Skin epidermis (tissue), 12 donors: ENCODE results near the gene PRKD1.
"Not testable (repeated sequence)": the region's sequence is repeated elsewhere in the genome, so short reads cannot be mapped to it uniquely, and the experiment has no call there.

Experiments
- H3K27ac ChIP-seq, 21 experiments: fragments of 200-600 bp; sonication (generic) in 11 of 21; one replicate each; pipeline ENCODE4 v1.5.0; 2020; ENCODE audit warnings: mild to moderate bottlenecking in 3 of 21, inconsistent platforms in 2 of 21, moderate library complexity in 2 of 21
- H3K4me3 ChIP-seq, 7 experiments: fragments of 200-600 bp; sonication (generic) in 2 of 7; one replicate each; pipeline ENCODE4 v1.5.0; 2020; ENCODE audit warnings: inconsistent platforms in 2 of 7, mild to moderate bottlenecking in 2 of 7, moderate library complexity in 1 of 7

The PRKD1 gene

DNA sequence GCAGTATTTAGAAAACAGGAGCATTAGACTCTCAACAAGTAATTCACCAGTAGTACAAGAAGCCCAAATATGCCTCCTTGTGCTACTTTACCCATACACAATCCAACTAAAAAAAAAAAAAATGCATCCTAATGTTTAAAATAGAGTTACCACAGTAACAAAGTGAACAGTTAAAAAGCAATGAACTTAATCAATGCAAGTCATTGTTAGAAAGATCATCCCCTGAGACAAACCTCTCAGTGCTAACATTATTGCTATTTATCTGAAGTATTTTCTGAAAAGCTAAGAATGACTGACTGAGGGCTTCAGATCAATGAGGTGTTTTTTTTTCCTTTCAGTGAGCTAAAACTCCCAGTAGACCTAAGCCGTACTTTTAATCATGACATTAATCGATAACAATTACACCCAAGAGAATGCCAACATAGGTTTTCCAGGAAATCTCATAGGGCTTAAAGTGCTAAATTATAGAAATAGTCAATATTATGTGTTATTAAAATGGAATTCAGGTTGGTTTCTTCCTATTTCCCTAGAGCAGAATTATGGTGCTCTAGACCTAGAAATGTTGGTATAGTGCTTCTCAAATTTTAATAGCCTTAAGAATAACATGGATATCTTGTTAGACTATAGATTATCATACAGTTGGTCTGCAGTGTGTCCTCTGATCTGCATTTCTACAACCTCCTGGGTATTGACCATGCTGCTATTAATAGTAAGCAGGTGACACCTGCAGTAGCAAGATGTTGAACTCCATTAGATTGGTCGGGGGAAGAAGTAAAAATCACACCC is 123.0 kb downstream of the PRKD1 start:
- no peak overlapping the region for H3K4me3 ChIP-seq
- no peak overlapping the region for H3K27ac ChIP-seq

DNA sequence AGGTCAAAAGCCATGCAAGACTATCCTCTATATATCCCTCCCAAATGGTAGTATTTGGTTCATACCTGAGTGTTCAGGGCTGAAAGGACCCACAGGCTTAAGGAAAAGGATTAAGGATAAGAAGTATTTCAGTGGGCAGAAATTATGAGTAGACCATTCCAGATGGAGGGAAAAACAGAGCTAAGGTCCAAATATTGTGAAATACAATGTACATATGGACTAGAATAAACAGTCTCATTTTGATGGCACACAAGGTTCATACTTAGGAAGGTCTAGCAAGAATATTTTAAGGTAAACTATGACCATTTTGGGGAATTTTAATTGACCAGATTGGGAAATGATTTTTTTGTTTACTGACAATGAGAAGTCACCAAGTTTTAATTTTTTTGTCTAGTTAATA is 124.6 kb downstream of the PRKD1 start:
- Histone ChIP-seq H3K4me3 (no peak overlapping the region), H3K27ac (no peak overlapping the region)

DNA sequence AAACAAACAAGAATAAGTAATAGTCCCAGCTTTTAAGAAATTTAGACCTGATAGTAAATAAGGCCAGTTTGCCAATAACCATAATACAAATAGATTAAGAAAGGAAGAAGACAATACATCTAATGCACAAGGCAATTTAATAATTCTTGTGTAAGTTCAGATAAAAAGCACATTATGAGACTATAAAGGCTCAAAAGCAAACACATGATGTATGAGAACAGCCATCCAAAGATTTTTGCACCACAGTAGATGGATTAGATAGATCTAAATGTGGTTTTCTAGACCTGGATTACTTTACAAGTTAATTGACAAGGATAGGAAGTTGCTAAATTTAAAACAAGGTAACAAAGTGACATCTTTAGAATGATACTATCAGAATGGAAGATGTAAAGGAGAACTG is 125.4 kb downstream of the PRKD1 start:
- no peak overlapping the region for H3K4me3 ChIP-seq
- no peak overlapping the region for H3K27ac ChIP-seq

DNA sequence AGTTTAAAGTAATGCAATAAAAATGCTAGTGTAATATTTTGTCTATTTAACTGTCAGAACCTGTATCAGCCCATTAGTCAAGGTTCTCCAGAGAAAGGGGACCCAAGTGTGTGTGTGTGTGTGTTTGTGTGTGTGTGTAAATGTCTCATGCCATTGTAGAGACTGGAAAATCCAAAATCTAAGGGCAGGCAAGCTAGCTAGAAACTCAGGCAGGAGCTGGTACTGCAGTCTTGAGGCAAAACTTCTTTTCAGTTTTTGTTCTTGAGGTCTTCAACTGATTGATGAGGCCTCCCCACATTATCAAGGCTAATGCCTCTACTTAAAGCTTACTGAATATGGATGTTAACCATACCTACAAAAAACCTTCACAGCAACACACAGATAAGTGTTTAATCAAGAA is 126.7 kb downstream of the PRKD1 start:
- Histone ChIP-seq H3K4me3 (no peak overlapping the region), H3K27ac (no peak overlapping the region)

DNA sequence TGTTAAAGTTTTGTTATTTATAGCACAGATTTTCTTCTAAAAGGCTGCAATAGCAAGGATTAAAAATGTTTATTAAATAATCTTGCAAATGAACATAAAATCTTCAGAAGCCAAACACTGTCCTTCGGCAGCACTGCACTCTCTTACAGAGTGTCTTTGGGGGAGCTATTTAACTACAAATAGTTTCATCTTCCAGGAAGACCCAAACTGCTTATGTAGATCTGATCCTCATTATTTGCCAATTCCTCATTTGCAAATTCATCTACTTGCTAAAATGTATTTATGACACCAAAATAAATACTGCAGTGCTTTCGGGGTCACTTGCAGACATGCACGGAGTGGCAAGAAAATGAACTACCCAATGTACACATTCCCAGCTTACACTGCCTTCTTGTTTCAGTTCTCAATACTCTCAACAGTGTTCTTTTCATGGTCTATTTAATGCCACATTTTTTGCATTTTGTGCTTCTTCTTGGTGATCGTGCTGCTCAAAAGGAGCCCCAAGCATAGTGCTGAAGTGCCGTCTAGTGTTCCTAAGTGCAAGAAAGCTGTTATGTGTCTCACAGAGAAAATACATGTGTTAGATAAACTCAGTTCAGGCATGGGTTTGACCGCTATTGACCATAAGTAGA is 128.1 kb downstream of the PRKD1 start:
- H3K27ac ChIP-seq: no peak overlapping the region
- no peak overlapping the region for H3K4me3 ChIP-seq

DNA sequence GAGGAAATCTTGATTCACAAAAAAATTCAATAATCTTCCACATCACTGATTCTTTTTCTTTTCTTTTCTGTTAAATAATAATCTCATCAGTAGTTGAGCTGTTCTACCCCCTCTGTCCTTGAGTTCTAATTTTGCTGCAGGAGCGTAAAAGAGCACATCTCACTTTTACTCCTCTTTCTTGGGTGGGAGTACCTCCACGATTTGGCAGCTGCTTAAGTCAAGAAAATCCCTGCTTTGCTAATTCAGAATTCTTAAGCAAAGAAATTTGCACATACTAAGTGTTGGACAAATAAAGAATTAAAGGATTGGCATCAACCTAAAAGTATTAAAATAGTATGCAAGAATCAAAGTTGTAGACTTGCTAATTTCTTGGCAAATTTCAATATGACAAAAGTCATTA is 128.8 kb downstream of the PRKD1 start:
- no peak overlapping the region for H3K4me3 ChIP-seq
- H3K27ac ChIP-seq: no peak overlapping the region

DNA sequence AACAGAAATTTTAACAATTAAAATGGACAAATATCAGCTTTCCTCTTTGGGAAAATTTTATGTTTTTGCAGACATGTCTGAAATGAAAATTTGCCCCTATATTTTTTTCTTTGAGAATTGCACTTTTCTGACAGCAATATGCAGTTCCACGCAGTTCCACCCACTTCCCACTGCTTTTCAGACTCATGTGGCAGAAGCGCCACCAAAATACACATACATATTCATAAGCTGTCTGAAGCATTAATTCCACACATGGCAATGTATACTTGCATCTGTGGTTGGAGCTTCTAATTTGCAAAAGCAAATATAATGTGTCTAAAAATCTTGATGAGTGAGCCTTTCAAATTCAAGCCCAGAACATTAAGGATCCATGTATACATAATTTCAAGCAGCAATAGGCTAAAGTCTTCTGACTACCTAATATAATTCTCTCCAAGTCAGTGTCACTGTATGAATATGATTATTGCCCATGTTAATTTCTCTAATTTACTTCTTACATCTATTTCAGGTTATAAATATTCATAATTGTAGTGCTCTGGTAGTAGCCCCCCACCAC is 129.5 kb downstream of the PRKD1 start:
- H3K4me3 ChIP-seq: no peak overlapping the region
- no peak overlapping the region for H3K27ac ChIP-seq

DNA sequence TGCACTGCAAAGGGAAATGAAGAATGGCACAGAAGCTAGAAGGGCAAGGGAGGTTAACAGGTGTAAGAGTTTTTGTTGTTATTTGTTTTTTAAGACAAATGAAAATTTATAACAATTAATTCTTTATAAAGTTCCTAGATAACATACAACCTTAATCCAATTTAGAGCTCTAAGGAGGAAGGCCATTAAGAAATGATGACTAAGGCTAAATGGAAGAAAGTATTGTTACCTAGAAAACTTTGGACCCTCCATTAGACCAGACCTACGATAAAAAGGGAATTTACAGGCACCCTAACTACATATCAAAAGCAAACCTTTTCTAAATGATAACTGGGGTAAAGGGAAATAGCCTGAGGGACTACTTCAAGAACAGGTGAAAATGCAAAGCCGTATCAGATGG is 130.8 kb downstream of the PRKD1 start:
- no peak overlapping the region for H3K4me3 ChIP-seq
- no peak overlapping the region for H3K27ac ChIP-seq

DNA sequence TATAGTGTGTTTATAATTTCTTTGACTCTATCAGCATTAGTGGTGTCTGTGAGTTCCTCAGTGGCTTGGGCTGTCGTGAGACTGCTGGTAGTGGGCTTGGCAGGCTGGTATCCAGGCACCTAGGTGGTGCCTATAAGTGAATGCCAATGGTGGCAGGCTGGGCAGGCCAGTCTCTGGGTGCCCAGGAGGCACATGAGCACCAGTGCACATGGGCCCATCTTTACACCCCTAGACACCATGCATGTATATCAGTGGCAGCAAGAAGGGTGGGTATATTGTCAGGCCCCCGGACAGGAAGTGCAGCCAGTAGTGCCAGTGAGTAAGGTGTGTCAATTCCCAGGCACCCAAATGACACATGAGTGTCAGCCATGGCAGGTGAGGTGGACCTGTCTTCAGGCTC is 138.2 kb downstream of the PRKD1 start:
- H3K4me3 ChIP-seq: no peak overlapping the region
- H3K27ac ChIP-seq: no peak overlapping the region

DNA sequence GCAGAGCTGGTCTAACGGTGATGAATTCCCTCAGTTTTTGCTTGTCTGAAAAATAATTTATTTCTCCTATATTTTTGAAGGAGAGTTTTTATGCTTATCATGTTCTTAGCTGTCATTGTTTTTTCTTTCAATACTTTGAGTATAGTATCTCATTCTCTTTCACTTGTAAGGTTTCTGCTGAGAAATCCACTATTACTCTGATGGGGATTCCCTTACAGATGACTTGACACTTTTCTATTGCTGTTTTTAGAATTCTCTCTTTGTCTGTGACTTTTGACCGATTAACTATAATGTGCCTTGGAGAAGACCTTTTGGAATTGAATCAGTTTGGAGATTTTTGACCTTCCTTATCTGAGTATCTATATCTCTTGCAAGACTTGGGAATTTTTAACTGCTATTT is 139.6 kb downstream of the PRKD1 start:
- H3K4me3 ChIP-seq: no peak overlapping the region
- H3K27ac ChIP-seq: no peak overlapping the region

DNA sequence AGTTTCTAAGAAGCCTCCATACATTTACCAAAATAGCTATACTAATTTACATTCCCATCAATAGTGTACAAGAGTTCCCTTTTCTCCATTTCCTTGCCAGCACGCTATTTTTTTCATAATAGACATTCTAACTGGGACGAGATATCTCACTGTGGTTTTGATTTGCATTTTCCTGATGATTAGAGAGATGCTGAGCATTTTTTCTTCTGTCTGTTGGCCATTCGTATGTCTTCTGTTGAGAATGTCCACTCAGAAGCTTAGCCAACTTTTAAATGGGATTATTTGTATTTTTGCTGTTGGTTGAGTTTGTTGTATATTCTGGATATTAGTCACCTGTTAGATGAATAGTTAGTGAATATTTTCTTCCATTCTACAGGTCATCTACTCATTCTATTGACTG is 144.1 kb downstream of the PRKD1 start:
- no peak overlapping the region for H3K27ac ChIP-seq
- no peak overlapping the region for H3K4me3 ChIP-seq

DNA sequence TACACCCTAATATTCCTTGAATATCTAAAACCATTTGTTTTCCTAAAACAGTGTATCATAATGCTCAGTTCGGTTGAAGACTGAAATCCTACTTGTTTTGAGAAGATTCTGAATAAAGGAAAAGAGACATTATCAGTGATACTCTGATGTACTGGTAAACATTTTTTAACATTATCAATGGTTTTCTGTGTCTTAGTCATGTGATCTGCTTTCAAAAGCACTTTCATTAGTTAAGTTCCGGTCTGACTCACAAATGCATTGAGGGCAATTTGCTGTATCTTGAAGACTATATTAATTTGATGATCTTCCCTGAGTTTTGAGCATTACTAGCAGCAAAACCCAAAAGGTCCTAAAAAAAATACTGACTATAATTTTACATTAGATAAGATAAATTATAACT is 145.6 kb downstream of the PRKD1 start:
- Histone ChIP-seq H3K27ac (no peak overlapping the region), H3K4me3 (no peak overlapping the region)

DNA sequence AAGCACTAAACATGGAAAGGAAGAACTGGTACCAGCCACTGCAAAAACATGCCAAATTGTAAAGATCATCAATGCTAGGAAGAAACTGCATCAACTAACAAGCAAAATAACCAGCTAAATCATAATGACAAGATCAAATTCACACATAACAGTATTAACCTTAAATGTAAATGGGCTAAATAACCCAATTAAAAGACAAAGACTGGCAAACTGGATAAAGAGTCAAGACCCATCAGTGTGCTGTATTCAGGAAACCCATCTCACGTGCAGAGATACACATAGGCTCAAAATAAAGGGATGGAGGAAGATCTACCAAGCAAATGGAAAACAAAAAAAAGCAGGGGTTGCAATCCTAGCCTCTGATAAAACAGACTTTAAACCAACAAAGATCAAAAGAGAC is 150.5 kb downstream of the PRKD1 start:
- not testable (repeated sequence) for H3K27ac ChIP-seq, H3K4me3 ChIP-seq

DNA sequence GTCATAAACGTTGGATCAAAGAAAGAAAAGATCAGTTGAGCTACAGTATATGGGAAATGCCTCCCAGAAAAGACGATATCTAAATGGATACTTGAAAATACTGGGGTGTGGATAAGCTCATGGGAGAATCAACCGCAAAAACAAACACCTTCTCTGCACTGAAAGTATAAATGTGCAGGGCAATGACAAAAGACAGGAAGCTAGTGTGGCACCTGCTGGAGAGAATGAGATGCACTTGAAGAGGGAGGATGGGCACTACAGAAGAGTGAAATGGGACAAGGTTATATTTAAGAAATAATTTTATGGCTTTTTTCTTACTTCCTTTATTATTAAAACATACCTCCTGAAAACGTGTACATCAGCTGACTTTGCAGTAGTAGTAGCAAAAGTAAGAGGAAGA is 153.7 kb downstream of the PRKD1 start:
- no peak overlapping the region for H3K27ac ChIP-seq
- H3K4me3 ChIP-seq: no peak overlapping the region

DNA sequence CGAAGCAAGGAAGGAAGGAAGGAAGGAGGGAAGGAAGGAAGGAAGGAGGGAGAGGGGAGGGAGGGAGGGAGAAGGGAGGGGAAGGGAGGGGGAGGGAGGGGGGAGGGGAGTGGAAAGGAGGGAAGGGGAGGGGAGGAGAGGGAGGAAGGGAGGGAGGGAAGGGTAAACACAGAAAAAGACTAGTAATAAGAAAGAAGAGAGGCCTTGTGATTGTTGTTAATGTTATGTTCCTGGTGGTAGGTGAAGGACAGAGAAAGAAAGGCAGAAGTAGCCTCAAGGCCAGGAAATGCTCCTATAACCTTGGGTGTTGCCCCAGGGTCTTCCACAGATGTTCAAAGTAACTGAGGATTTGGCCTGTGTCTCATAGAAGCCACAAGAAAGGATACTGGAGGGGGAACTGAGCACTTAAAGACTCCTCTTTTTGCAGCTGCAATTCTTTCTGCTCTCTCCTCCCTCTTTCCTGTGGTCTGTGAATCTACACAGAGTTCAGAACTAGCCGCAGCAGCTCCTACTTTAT is 164.2 kb downstream of the PRKD1 start:
- no peak overlapping the region for H3K4me3 ChIP-seq
- H3K27ac ChIP-seq: no peak overlapping the region

DNA sequence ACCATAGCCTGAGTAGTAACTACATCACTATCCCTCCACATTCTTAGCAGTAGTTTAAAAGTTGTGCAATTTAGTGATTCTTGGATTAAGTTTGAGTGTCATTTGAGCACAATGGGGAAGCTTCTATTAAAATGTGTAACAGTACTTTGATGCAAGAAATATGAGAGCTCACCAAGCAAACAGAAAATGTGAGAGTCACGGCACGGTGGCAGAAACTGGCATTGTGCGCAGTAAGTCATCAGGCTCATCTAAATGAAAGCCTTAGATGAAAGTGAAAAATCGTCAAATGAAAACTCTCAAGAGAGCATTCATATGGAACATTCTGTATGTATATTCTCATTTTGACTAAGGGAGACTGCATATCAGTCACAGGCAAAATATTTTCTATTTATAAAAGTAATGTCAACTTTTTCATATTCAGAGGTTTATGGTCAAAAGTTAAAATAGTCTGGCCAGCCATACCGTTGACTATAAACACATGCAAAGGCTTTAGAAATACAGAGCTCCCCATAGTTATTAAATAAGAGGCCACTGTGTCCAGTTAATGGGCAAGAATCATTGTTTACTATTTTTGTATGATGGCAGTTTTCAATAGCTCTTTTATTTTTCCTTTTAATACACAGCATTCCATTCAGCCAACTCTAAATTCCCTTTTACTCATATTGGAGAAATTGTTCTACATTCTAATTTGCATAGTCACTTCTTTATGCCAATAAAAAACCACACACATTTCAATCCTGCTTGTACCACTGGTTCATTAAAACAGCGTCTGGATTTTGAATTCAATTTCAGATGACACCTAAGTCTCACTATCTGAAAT is 167.9 kb downstream of the PRKD1 start:
- Histone ChIP-seq H3K27ac (no peak overlapping the region), H3K4me3 (no peak overlapping the region)

DNA sequence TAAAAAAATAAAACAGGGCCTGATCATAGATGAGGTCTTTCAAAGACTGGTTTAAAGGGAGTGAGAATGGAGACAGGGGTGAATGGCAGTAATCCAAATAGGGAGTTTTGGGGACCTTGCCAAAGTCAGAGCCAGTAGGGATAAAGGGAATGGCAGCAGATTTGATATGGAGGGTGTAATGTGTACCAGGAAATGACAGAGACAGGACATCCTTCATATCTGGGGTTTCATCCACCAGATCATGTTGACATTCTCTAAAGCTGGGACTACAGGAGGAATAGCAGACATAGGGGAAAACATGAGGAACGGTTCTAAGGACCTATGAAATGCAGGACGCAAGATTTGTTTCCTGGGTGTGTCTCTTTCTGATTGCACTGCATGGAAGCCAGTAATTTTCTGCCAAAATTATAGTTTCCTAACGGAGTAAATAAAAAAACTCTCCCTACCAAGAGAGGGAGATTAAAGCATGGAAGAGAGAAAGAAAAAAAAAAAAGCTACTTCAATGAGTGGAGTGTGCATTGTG is 169.9 kb downstream of the PRKD1 start:
- H3K27ac ChIP-seq: no peak overlapping the region
- no peak overlapping the region for H3K4me3 ChIP-seq

DNA sequence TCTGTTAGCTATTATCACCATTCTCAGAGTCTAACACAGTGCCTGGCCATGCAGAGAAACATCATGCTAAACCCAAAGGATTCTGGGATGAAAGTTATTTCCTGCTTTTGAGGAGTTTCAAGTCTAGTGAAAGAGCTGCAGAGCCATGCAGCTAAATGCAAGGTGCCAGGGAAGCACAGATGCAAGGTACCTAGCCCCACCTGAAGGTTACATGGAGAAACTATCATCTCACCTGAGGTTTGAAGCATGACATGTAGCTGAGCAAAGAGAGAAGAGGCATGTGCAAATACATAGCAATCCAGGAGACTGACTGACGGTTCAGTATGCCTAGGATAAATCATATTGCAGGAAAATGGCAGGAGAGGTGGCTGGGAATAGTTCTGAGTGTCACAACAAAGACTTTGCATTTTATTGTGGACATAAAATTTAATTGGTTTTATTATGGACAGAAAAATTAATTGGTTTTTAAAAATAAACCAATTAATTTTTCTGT is 170.4 kb downstream of the PRKD1 start:
- no peak overlapping the region for H3K4me3 ChIP-seq
- no peak overlapping the region for H3K27ac ChIP-seq

DNA sequence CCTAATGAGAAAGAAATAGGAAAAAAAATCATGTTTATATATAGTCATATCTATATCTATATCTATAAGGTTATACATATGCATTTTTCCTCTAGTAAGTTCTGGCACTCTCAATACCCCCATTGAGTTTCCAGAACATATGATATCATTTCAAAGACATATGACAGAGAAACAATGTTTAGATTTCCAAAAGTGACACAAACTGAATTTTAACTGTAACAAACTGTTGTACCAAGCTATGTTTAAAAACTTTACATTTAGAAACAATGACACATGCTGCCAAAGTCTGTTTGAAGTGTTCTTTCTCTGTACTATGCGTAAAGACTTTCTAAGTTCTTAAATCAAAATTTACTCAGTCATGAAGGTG is 171.6 kb downstream of the PRKD1 start:
- Histone ChIP-seq H3K27ac (no peak overlapping the region), H3K4me3 (no peak overlapping the region)
